GM12801 (cell line): ENCODE data around the gene NR5A1.

Experiments
- CTCF ChIP-seq: IDR thresholded peaks from one replicate; pipeline ENCODE4 v1.5.1; 2011; ENCODE audit warnings: control low read depth; ENCODE audit not compliant: insufficient read length; ENCODE audit errors: extremely low read depth

The NR5A1 gene

GRCh38 chr9:124465736-124466135 lies 41.5 kb downstream of the NR5A1 start:
- TF ChIP-seq CTCF = no peak

- TF ChIP-seq CTCF = no peak
Measured at GRCh38 chr9:124462739-124463138, 44.5 kb downstream of the NR5A1 start.

- no peak for TF ChIP-seq CTCF
Measured at GRCh38 chr9:124458441-124458840, 48.8 kb downstream of the NR5A1 start.

- no peak for TF ChIP-seq CTCF
Measured at GRCh38 chr9:124457887-124458431, 49.2 kb downstream of the NR5A1 start.

GRCh38 chr9:124457079-124457886 lies 49.9 kb downstream of the NR5A1 start:
- no peak for TF ChIP-seq CTCF

GRCh38 chr9:124456341-124457078 lies 50.7 kb downstream of the NR5A1 start:
- no peak for TF ChIP-seq CTCF

GRCh38 chr9:124455820-124456219 lies 51.4 kb downstream of the NR5A1 start:
- no peak for TF ChIP-seq CTCF
